Thyroid gland (tissue), 4 donors: Measurements from ENCODE around the gene P2RX6.

Experiments
- POLR2A ChIP-seq, 2 donors: fragments of 450-650 bp; IDR thresholded peaks; one replicate each; pipeline ENCODE4 v1.6.1; 2017; ENCODE audit warnings: antibody characterized with exemption in 2 of 2, mild to moderate bottlenecking in 2 of 2, moderate library complexity in 1 of 2
- TF ChIP-seq, protein P1 (sequence below), 6 experiments: fragments of 200-600 bp in 3 of 6; fragments of 450-650 bp in 3 of 6; sonication (generic) in 3 of 6; IDR thresholded peaks; one replicate each; pipeline ENCODE4 v1.5.1; 2016 to 2019; ENCODE audit warnings: antibody characterized with exemption in 6 of 6, mild to moderate bottlenecking in 2 of 6, inconsistent platforms in 1 of 6, moderate library complexity in 1 of 6

DNA sequence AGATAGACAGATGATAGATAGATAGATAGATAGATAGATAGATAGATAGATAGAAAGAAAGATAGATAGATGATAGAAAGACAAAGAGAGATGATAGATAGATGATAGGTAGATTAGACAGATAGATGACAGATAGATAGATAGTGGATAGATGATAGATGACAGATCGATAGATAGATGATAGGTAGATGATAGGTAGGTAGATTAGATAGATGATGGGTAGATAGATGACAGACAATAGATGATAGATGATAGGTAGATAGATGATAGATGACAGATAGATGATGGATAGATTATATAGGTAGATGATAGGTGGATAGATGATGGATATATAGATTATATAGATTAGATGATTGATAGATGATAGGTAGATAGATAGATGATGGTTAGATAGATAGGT, 28.6 kb upstream of the P2RX6 start:
- TF ChIP-seq, protein P1, sequence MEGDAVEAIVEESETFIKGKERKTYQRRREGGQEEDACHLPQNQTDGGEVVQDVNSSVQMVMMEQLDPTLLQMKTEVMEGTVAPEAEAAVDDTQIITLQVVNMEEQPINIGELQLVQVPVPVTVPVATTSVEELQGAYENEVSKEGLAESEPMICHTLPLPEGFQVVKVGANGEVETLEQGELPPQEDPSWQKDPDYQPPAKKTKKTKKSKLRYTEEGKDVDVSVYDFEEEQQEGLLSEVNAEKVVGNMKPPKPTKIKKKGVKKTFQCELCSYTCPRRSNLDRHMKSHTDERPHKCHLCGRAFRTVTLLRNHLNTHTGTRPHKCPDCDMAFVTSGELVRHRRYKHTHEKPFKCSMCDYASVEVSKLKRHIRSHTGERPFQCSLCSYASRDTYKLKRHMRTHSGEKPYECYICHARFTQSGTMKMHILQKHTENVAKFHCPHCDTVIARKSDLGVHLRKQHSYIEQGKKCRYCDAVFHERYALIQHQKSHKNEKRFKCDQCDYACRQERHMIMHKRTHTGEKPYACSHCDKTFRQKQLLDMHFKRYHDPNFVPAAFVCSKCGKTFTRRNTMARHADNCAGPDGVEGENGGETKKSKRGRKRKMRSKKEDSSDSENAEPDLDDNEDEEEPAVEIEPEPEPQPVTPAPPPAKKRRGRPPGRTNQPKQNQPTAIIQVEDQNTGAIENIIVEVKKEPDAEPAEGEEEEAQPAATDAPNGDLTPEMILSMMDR (IDR thresholded peaks at IDR 0.05): no peak
- TF ChIP-seq POLR2A (IDR thresholded peaks at IDR 0.05): no peak
